Stimulated activated CD8-positive, alpha-beta memory T cell treated with anti-CD3 and anti-CD28 coated beads, Interleukin-12 subunit alpha, Interleukin-12 subunit beta, amount 100 ng/mL, for 4 hours (primary cell): Measurements from ENCODE around the gene TANK.
"Not testable (repeated sequence)": the region's sequence is repeated elsewhere in the genome, so short reads cannot be mapped to it uniquely, and the experiment has no call there.

ENCODE experiments used
- DNase-seq: peaks from one replicate; pipeline ENCODE4 v3.0.0-alpha.2; 2020; ENCODE audit warnings: low read depth

The TANK gene

GRCh38 chr2:161160226-161161073 lies at the start of gene TANK:
Gene TANK, plus strand, starts transcription at chr2:161160428. Its CDS starts 19,235 bp downstream, at chr2:161179663.
- DNase-seq, result peak; percentile 76

- no peak for DNase-seq
Observed at GRCh38 chr2:161111531-161111930, 48.7 kb upstream of the TANK start.

- no peak for DNase-seq
Observed at GRCh38 chr2:161112908-161113307, 47.3 kb upstream of the TANK start.

GRCh38 chr2:161113693-161114575 lies 46.3 kb upstream of the TANK start:
- no peak for DNase-seq

GRCh38 chr2:161115205-161115604 lies 45.0 kb upstream of the TANK start:
- no peak for DNase-seq

GRCh38 chr2:161115605-161116380 lies 44.4 kb upstream of the TANK start:
- no peak for DNase-seq

GRCh38 chr2:161116509-161116908 lies 43.7 kb upstream of the TANK start:
- no peak for DNase-seq

GRCh38 chr2:161117506-161117905 lies 42.7 kb upstream of the TANK start:
- no peak for DNase-seq

- DNase-seq, result no peak
Observed at GRCh38 chr2:161118722-161119121, 41.5 kb upstream of the TANK start.

GRCh38 chr2:161119483-161119882 lies 40.7 kb upstream of the TANK start:
- no peak for DNase-seq

GRCh38 chr2:161120775-161121174 lies 39.5 kb upstream of the TANK start:
- DNase-seq, result no peak

- no peak for DNase-seq
Observed at GRCh38 chr2:161121622-161122021, 38.6 kb upstream of the TANK start.

GRCh38 chr2:161122772-161123530 lies 37.3 kb upstream of the TANK start:
- DNase-seq, result no peak

GRCh38 chr2:161123531-161124030 lies 36.6 kb upstream of the TANK start:
- no peak for DNase-seq

- no peak for DNase-seq
Observed at GRCh38 chr2:161124201-161124600, 36.0 kb upstream of the TANK start.

- DNase-seq, result no peak
Observed at GRCh38 chr2:161128885-161129284, 31.3 kb upstream of the TANK start.

GRCh38 chr2:161130354-161130753 lies 29.9 kb upstream of the TANK start:
- DNase-seq, result no peak

- DNase-seq, result no peak
Observed at GRCh38 chr2:161131074-161131680, 29.1 kb upstream of the TANK start.

- no peak for DNase-seq
Observed at GRCh38 chr2:161131804-161132203, 28.4 kb upstream of the TANK start.

- DNase-seq, result not testable (repeated sequence)
Observed at GRCh38 chr2:161132384-161132783, 27.8 kb upstream of the TANK start.

- no peak for DNase-seq
Observed at GRCh38 chr2:161133366-161133765, 26.9 kb upstream of the TANK start.
